ENCODE measurements around the gene OTOA.
"Not testable (repeated sequence)": the region's sequence is repeated elsewhere in the genome, so short reads cannot be mapped to it uniquely, and the experiment has no call there.

The OTOA gene

DNA sequence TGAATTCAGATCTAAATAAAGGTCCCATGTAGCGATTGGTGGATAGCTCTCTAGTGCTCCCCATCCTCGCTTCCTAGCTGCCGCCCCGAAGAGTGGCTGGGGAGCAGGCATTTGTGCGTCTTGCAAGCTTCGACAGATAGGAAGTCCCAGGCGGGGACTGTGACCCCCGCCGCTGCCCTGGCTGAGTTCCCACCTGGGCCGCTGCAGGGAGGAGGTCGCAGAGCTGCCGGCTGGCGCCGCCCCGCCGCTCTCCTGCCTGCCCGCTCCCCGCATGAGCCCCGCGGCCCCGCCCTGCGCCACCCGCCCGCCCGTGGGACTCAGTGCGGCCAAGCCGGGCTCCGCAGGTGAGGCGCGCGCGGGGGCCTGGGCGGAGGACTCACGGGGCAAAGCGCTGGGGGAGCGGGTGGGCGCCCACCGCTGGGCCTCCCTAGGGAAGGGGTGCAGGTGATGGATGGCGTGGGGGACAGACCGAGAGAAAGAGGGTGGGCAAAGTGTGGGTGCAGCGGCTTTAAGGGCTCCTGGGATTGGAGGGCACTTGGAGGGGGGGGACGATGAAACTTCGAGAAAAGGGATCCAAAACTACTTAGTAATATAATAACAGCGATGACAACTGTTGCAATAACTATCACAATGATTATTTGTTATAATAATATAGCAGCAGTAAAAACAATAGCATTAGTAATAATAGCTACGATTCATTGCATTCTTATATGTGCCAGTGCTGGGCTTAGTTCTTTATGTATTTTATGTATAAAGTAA is at the start of gene OTOA:
Gene OTOA, plus strand, starts transcription at position 80 of the 759 bp plus-strand sequence. CDS start 14,547 bp downstream, outside the sequence.
- no peak for DNase-seq (ENCODE audit: low read depth)

DNA sequence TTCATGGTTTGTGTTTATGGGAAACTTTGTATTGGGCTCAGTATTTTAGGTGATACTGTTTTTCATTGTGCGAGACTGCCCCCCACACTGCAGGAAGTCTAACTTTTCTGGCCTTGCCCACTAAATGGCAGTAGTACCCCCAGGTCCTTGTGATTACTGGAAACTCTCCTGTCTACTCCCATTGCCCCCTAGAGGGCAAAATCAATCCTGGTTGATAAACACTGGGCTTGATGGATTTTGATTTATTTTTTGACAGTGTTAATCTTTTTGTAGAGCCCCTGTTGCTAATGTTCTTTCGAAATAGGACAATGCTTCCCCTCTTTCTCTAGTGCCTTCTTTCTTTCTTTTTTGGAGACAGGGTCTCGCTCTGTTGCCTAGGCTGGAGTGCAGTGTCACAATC is 48.9 kb upstream of the OTOA start:
- DNase-seq (ENCODE audit: low read depth) = no peak

DNA sequence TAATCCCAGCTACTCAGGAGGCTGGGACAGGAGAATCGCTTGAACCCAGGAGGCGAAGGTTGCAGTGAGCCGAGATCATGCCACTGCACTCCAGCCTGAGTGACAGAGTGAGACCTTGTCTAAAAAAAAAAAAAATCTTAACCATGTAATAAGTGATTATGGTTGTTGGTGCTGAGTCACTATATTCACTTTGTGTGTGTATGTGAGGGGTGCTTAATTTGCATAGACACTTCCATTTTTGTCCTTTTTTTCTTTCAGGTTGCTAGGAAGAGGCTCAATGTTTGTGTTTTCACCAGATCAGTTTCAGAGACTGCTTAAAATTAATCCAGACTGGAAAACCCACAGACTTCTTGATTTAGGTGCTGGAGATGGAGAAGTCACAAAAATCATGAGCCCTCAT is 46.2 kb upstream of the OTOA start:
- no peak for DNase-seq (ENCODE audit: low read depth)

DNA sequence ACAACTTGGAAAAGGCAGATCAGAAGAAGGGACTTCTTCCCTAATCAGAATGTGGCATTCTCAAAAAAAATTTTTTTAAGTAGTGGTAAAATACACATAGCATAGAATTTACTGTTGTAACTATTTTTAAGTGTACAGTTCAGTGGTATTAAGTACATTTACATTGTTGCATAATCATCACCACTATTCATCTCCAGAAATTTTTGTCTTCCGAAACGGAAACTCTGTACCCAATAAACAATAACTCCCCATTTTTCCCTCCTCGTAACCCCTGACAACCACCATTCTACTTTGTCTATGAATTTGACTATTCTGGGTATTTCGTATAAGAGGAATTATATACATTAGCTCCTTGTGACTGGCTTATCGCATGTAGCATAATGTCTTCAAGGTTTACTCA is 45.5 kb upstream of the OTOA start:
- no peak for DNase-seq (ENCODE audit: low read depth)

DNA sequence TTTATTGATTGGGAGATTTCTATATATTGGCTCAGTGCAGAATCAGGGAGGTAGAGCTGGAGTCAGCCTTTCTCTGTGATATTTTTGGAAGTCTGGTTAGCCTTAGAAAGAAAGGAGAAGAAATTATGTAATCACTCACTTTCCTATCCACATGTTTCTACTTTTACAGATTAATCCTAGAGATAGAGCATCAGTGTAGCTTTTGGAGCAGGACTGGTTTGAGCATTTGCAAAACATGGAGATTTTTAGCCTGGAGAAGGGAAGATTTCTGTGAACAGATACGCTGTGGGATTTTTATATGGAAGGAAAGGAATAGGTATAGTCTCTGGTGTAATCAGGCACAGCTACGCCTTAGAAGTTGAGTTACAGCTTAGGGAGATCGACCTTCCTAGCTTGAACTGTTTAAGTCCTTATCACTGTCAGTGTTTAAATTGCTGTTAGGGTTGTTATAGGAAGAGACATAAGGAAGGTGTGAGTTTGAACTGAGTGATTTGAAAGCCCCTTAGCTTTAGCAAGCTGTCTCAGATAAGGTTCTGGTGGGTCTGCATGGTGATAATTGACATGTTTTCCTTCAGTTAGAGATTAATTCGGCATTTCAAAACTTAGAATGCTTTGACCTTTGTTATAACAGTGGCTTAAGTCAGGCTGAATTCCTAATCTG is 43.9 kb upstream of the OTOA start:
- DNase-seq (ENCODE audit: low read depth) = no peak

DNA sequence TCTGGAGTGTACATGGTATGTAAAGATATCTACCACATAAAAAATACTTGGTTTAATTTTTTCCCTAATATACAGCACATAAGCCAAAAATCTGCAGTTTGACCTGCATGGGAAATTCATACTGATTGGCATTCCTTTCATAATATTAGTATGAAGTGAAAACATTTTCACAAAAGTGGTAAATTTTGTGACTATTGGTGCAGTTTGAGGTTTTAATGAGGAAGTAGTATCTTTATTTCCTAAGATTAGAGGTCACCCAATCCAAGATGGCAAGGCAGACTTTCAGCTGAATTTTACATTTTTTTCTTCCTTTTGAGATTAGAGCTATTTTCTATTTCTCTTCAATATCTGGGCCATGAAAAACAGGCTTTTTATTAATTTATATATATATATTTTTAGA is 43.2 kb upstream of the OTOA start:
- no peak for DNase-seq (ENCODE audit: low read depth)

DNA sequence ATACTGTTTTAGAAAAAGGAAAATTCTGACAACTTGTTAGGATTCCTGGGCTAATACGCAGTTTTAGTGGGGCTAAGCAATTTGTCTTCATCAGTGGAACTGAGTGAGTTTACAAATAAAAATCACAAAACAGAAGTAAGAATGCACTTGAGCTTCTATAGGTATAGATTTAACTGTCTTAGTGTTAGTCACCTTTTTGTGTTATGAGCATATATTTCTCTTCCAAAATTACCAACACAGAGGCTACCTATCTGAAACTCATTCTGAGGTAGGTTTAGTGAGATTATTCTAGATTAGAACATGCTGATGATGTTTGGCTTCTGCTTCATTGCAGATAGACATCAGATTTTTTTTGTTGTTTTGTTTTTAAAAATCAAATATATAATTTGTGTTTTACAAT is 41.2 kb upstream of the OTOA start:
- DNase-seq (ENCODE audit: low read depth) = no peak

DNA sequence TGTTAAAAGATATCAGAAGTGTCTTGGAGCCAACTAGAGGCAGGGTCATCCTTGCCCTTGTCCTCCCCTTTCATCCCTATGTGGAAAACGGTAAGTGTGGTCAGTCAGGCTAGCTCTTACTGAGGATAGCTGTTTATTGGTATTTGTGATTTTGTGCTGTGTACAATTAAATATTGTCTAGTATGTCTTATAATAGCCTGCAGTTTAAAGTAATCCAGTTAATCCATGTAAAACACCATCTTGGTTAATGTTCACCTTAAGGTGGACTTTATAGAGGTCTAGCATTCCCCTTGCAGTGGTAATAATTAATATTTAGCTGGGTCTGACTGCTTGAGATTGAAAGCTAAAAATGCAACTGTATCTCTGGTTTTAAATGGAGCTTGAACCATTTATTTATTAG is 38.7 kb upstream of the OTOA start:
- no peak for DNase-seq (ENCODE audit: low read depth)

DNA sequence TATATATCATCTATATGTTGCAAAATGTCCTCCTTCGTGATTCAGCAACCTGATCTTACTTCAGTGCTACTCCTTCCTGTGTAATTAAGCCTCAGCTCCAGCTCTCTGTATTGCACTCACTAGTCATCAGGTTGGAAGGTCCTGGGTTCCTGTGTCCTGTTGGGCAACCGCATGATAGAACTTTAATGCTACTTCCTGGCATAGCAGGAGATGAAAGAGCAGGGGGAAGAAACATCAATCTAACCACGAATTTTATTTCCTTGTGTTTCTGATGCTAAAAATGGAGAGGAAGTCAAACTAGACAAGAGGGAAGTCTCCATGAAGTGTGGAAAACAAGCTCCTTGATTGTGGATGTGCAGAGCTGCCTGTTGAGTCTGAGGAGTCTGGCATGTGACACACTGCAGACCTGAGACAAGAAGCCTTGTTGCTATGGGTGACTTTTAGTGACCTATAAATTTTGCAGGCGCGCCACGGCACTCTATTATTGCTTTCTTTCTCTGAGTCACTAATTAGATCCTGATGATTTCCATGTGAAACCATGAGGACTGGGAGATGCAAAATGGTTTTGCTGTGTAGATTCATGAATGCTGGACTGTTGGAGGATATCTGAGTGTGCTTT is 37.0 kb upstream of the OTOA start:
- DNase-seq (ENCODE audit: low read depth) = no peak

DNA sequence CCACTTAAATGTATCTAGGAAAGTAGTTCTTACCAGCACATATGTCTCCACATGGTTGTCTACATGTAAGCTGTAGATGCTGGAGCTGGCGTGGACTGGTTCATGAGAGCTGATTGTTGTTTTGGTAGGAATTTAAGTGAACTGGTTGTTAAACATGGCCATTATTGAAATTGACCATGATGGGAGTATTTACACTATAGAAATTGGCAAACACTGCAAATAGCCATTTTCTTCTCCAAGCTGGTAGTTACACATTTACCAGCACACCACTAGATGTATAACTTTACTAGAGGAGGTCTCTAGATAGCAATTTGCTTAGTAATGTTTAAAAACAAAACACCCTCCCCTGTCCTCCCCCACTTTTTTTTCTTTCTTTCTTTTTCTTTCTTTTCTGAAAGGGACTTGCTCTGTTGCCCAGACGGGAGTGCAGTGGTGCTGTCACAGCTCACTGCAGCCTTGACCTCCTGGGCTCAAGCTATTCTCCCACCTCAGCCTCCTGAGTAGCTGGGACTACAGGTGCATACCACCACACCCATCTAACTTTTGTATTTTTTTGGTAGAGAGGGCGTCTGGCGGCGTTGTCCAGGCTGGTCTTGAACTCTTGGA is 35.5 kb upstream of the OTOA start:
- DNase-seq (ENCODE audit: low read depth) = no peak

DNA sequence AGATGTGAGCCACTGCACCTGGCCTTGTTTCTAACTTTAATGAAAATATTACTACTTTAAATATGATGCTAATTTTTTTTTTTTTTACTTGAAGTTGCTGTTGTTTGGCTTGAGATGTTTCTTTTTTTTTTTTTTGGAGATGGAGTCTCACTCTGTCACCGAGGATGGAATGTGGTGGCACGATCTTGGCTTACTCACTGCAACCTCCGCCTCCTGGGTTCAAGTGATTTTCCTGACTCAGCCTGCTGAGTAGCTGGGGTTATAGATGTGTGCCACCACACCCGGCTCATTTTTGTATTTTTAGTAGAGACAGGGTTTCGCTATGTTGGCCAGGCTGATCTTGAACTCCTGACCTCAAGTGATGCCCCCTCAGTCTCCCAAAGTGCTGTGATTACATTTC is 35.0 kb upstream of the OTOA start:
- no peak for DNase-seq (ENCODE audit: low read depth)

DNA sequence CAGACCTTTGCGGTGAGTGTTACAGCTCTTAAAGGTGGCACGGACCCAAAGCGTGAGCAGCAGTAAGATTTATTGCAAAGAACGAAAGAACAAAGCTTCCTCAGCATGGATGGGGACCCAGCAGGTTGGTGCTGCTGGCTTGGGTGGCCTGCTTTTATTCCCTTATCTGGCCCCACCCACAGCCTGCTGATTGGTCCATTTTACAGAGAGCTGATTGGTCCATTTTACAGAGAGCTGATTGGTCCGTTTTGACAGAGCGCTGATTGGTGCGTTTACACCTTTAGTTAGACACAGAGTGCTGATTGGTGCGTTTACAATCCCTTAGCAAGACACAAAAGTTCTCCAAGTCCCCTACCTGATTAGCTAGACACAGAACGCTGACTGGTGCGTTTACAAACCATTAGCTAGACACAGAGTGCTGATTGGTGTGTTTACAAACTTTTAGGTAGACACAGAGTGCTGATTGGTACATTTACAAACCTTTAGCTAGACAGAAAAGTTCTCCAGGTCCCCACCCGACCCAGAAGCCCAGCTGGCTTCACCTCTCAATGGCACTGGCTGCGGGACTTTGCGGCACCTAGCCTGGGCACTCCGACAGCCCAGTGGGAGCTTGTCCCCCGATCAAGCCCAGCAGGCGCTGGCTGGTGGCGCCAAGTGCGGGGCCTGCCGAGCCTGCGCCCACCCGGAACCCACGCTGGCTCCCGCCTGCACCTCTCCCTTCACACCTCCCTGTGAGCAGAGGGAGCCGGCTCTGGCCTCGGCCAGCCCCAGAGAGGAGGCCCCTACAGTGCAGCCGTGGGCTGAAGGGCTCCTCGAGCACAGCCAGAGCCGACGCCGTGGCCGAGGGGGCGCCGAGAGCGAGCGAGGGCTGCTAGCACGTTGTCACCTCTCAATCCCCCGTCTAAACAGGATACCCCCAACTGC is 33.9 kb upstream of the OTOA start:
- DNase-seq (ENCODE audit: low read depth) = not testable (repeated sequence)

DNA sequence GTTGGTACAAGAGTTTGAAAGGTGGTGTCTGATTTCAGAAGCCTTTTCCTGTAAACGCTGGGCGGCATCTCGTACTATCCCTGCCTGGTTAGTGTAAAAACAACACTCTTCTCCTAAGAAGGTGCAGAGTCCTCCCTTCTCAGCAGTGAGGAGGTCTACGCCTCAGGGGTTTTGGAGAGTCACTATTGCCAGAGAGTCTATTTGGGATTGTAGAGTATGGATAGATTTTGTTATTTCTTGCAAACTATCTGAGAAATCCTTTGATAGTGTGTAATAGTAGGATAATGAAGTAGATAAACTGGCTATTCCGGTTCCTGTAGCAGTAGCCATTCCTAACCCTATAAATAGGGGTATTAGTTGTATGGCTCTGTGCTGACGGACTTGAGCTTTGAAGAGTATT is 32.9 kb upstream of the OTOA start:
- DNase-seq (ENCODE audit: low read depth) = not testable (repeated sequence)

DNA sequence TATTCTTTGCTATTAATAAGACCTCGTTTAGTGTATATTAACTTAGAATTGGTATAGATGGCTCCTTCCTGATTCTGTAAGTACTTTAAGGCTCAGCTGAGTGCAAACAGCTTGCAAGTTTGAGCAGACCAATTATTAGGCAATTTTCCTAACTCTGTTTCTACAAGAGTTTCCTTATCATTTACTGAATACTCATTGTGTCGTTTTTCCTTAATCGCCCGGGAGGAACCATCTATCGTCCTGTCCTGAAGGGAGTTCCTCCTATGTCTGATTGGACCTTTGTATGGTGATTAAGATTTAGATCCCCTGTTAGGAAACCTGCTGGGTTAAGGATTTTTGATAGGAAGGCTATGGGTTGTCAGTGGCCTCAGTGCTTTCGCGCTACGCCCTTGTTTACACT is 32.4 kb upstream of the OTOA start:
- DNase-seq (ENCODE audit: low read depth) = not testable (repeated sequence)

DNA sequence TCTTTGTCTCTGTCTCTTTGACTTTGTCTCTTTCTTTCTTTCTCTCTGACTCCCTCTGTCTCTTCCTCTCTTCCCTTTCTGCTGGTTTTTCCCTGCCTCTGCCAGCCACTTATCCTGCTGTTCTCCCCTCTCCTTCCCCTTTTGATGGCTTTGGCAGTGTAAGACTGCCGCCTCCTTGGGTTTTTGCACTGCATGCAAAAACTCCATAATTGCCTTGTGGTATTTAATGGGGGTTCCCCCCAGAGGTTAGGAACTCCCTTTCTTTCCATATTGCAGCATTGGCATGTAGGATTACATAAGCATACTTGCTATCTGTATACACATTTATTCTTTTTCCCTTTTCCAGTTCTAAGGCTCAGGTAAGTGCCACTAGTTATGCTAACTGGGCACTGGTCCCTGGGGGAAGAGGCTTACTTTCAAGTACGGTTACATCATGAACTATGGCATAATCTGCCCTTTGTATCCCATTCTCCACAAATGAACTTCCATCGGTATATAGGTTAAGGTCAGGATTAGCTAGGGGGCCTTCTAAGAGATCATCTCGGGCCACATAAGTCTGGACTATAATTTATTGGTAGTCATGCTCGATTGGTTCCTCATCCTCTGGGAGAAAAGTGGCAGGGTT is 31.7 kb upstream of the OTOA start:
- not testable (repeated sequence) for DNase-seq (ENCODE audit: low read depth)

DNA sequence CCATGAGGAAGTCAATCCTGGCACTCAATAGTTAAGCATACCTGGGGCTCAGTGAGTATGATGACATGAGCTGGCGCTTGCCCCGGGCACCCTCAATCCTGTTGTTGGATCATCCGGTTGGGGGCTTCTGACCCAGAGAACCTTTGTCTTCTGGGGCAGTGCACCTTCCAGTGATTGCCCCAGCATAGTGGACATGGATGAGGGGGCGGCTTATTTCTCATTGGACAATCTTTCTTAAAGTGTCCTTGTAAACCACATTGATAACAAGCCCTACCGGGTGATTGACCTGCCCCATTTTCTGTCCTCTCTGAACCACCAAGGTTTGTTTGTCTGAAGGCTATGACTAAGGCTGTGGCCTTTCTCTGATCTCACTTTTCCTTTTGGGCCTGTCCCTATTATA is 29.6 kb upstream of the OTOA start:
- DNase-seq (ENCODE audit: low read depth) = no peak

DNA sequence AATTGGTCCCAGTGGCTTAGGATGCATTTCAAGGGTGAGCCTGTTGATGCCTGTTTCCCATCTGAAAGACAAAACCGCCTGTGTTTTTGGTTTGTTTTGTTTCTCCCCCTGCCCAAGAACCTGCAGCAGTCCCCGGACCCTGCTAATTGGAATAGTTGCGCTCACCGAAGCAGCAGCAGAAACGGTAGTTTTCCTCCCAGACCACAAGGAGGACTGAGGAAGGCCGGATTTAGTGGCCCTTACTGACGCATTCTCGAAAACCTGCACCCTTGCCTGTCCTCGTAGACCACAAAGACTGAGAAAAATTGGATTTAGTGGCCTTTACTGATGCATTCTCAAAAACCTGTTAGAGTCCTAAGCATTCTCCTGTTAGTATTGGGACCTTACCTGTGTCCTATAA is 28.1 kb upstream of the OTOA start:
- not testable (repeated sequence) for DNase-seq (ENCODE audit: low read depth)

DNA sequence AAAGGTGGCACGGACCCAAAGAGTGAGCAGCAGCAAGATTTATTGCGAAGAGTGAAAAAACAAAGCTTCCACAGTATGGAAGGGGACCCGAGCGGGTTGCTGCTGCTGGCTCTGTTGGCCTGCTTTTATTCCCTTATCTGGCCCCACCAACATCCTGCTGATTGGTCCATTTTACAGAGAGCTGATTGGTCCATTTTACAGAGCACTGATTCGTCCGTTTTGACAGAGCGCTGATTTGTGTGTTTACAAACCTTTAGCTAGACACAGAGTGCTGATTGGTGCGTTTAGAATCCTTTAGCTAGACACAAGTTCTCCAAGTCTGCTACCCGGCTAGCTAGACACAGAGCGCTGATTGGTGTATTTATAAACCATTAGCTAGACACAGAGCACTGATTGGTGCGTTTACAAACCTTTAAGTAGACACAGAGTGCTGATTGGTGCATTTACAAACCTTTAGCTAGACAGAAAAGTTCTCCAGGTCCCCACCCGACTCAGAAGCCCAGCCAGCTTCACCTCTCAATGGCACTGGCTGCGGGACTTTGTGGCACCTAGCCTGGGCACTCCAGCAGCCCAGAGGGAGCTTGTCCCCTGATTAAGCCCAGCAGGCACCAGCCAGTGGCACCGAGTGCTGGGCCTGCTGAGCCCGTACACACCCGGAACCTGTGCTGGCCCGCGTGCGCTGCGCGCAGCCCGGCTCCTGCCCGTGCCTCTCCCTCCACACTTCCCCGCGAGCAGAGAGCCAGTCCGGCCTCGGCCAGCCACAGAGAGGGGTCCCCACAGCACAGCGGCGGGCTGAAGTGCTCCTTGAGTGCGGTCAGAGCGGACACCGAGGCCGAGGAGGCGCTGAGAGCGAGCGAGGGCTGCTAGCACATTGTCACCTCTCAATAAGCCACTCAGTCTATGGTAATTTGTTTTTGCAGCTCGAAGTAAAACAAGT is 26.5 kb upstream of the OTOA start:
- no peak for DNase-seq (ENCODE audit: low read depth)

DNA sequence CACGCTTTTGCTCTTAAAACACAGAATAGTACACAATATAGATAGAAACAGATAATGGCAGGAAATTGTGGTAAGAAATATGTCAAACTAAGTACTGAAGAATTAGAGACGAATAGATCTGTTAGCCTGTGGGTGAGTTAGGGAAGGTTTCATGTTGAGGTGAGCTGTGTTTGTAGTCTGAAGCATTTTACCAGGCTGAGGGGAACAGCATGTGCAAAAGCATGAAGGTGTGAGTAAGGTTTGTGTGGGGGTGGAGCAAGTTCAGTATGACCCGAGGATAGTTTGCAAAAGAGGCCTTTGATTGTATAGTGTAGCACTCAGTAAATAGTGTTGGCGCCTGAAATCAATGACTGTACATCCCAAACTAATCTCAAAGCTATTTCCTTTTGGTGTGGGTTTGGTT is 25.2 kb upstream of the OTOA start:
- no peak for DNase-seq (ENCODE audit: low read depth)

DNA sequence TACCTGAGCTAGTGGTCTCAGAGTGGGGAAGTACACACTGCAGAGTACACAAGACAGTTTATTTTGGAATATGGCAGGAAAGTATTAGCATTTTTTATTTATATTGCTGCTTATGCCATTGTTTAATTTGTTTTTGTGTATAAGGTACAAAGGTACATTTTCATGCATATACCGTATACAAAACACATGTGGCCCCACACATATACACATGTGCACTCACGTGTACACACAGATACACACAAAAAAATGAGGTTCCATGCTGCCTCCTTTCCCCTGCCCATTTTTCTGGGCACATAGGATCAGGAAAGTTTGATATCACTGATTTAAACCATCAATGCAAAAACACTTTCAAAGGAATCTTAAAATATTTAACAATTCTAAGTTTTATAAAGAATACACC is 24.3 kb upstream of the OTOA start:
- no peak for DNase-seq (ENCODE audit: low read depth)

Data from stimulated activated CD8-positive, alpha-beta memory T cell treated with anti-CD3 and anti-CD28 coated beads, Interleukin-7, amount 100 ng/mL, for 24 hours (primary cell).